CD4-positive, alpha-beta T cell treated with Interferon gamma for 1 hour (primary cell): ENCODE results near the gene ESYT1.

ENCODE experiments used
- DNase-seq: peaks from one replicate; pipeline ENCODE4 v3.0.0-alpha.2; 2020

Gene ESYT1

DNA sequence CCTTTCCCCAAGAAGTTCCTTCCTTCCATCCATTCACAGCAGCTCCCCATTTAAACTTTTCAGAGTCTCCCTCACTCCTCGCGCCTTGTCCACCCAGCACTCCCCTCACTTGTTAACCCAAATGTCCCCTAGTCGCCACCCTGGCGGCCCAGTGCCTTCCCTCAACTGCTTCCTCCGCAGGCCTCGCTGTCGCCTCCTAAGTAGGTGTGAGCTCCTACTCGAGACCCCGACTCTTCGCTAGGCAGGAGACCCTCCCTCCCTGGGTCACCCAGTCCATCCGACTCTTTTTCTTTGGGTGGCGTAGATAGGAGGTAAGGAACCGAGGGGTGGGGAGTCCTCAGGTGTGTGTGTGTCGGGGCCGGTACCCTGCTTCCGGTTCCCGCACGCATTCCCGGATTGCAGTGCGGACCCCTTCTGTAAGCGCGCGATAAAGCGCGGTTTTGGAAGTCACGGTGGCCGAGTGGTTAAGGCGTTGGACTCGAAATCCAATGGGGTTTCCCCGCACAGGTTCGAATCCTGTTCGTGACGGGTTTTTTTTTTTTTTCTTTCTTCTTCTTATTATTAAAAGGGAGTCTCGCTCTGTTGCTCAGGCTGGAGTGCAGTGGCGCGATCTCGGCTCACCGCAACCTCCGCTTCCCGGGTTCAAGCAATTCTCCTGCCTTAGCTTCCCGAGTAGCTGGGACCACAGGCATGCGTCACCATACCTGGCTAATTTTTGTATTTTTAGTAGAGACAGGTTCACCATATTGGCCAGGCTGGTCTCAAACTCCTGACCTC lies 62.0 kb downstream of the ESYT1 start:
- DNase-seq: peak; percentile 81

DNA sequence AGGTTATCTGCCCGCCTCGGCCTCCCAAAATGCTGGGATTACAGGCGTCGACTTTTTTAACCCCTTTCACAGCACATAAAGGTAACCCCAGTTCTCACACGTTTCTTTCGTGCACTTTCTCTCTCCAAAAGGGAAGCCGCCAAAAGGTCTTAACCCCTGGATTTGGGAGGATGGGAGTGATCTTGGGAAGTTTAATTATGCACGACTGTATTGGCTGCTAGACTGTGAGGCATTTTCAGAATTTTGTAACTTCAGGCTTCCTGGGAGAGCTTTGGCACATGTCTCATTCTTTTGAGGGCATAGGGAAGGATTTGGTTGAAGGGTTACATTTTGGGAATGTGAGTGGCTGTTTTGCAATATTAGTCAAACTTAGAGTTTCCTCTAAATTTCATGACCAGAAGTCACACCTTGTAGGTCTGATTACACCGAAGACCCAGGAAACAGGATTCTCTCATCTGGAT lies 62.7 kb downstream of the ESYT1 start:
- DNase-seq: no peak

DNA sequence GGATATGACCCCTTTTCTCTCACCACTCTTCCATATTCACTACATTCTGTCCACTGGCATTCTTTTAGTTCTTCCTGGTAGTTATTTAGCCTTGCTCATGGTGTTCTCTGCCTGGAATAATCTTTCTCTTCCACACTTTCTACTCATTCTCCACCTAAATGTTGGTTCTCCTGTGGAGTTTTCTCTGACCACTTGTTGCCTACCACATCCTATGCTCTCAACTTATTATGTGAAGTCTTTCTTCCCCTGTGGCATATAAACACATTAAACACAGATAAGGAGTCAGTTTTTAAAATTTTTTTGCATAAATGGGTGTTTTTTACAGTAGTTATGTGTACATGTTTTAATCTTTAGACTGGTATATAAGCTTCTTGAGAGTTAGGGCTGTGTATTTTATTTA lies 64.5 kb downstream of the ESYT1 start:
- DNase-seq: no peak

DNA sequence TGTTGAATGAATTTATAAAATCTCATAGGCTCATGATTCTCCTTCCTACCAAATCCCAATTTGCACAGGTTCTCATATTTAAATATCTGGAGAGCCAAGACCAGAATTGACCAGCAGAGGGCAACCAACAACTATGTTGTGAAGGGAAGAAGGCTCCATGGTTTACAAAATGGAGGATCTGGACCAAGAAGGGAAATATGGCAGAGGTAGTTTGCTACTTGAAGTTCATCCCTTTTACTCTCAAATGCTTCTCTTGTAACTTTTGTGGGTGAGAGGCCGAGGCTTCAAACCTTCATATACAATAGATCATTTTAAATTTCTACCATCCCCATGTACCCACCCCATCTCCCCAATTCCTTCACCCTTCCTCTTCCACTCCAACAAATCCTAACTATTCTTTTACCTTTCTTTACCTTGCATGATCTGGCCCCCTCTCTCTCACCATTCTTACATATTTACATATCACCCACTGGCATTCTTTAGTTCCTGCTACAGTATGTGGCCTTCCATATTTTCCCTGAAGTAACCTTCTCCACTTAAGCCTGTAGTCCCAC lies 65.0 kb downstream of the ESYT1 start:
- peak; percentile 61 for DNase-seq
